SK-N-SH (cell line): ENCODE data around the gene TRNAU1AP. TPM values are rescaled to one million over a fixed set of nuclear protein-coding genes. Genes with fewer than 3 reads are reported as not detected.
A peak's percentile ranks its signal among the peaks of the same experiment; 100 is the strongest.
"Not testable (repeated sequence)": the region's sequence is repeated elsewhere in the genome, so short reads cannot be mapped to it uniquely, and the experiment has no call there.

ENCODE experiments used
- CTCF ChIA-PET: fragments of 300-600, 350-600 bp; formaldehyde crosslinking; extraction: SDS; loops from one replicate; lab custom pipeline; 2021; lab: Yijun Ruan, JAX
- POLR2A ChIA-PET: fragments of 350-600 bp; sonication (Branson Sonifier 250); formaldehyde crosslinking; extraction: SDS; loops from one replicate; lab custom pipeline; 2020; ENCODE audit warnings: antibody characterized with exemption, inconsistent platforms; lab: Yijun Ruan, JAX
- DNase-seq: peaks from one replicate; pipeline ENCODE4 v3.0.0; 2012
- H2AFZ ChIP-seq: fragments of 200-600 bp; sonication (generic); 2 replicates; pipeline ENCODE4 v1.8.1; 2016; ENCODE audit warnings: antibody characterized with exemption, mild to moderate bottlenecking, low read depth
- H3F3A ChIP-seq: fragments of 200-600 bp; sonication (generic); replicated peaks from 2 replicates; pipeline ENCODE3; 2016; ENCODE audit warnings: antibody characterized with exemption, mild to moderate bottlenecking; ENCODE audit not compliant: insufficient read depth
- H3K27ac ChIP-seq, 2 experiments: fragments of 200-500 bp in 1 of 2; fragments of 200-600 bp in 1 of 2; sonication (Bioruptor generic) in 1 of 2; sonication (generic), shearing (Covaris generic) in 1 of 2; 2 replicates each; pipeline versions ENCODE4 v1.5.1 to v1.6.1; 2014 to 2016; ENCODE audit warnings: low read depth in 2 of 2, inconsistent platforms in 1 of 2, low read length in 1 of 2, mild to moderate bottlenecking in 1 of 2, mixed read lengths in 1 of 2
- H3K27me3 ChIP-seq: fragments of 200-600 bp; sonication (generic), shearing (Covaris generic); 2 replicates; pipeline ENCODE4 v1.6.1; 2016; ENCODE audit warnings: mixed run types; ENCODE audit not compliant: insufficient read depth
- H3K36me3 ChIP-seq, 2 experiments: fragments of 200-500 bp in 1 of 2; fragments of 200-600 bp in 1 of 2; sonication (Bioruptor generic) in 1 of 2; sonication (generic) in 1 of 2; replicated peaks in 1 of 2; 2 replicates each; pipeline versions ENCODE3 to v1.5.1; 2014 to 2016; ENCODE audit warnings: low read length in 1 of 2, mild to moderate bottlenecking in 1 of 2; ENCODE audit not compliant: insufficient read depth in 2 of 2, control insufficient read depth in 1 of 2
- H3K4me1 ChIP-seq, 2 experiments: fragments of 200-500 bp in 1 of 2; fragments of 200-600 bp in 1 of 2; sonication (Bioruptor generic) in 1 of 2; sonication (generic), shearing (Covaris generic) in 1 of 2; 2 replicates each; pipeline versions ENCODE4 v1.5.1 to v1.6.1; 2014 to 2016; ENCODE audit warnings: low read depth in 1 of 2, low read length in 1 of 2, mixed run types in 1 of 2; ENCODE audit not compliant: insufficient read depth in 2 of 2, control insufficient read depth in 1 of 2
- H3K4me2 ChIP-seq: fragments of 200-600 bp; sonication (generic), shearing (Covaris generic); 2 replicates; pipeline ENCODE4 v1.6.1; 2017; ENCODE audit warnings: mixed run types
- H3K4me3 ChIP-seq, 2 experiments: fragments of 200-500 bp in 1 of 2; fragments of 200-600 bp in 1 of 2; sonication (Bioruptor generic) in 1 of 2; sonication (generic), shearing (Covaris generic) in 1 of 2; 2 replicates each; pipeline versions ENCODE4 v1.5.1 to v1.8.1; 2014 to 2016; ENCODE audit warnings: low read depth in 2 of 2, inconsistent platforms in 1 of 2, low read length in 1 of 2, mild to moderate bottlenecking in 1 of 2, mixed read lengths in 1 of 2, moderate library complexity in 1 of 2
- H3K79me2 ChIP-seq: fragments of 200-600 bp; sonication (generic); 2 replicates; pipeline ENCODE4 v1.8.1; 2017; ENCODE audit warnings: mild to moderate bottlenecking; ENCODE audit not compliant: insufficient read depth
- H3K9ac ChIP-seq: fragments of 200-600 bp; sonication (generic); 2 replicates; pipeline ENCODE4 v1.6.1; 2017; ENCODE audit warnings: mixed run types
- H3K9me2 ChIP-seq: fragments of 200-600 bp; sonication (generic); 2 replicates; pipeline ENCODE4 v1.6.1; 2017; ENCODE audit warnings: mixed run types
- H3K9me3 ChIP-seq: fragments of 200-600 bp; sonication (generic); 2 replicates; pipeline ENCODE4 v1.6.1; 2017; ENCODE audit warnings: mixed run types, mild to moderate bottlenecking, moderate library complexity
- H4K20me1 ChIP-seq: fragments of 200-600 bp; sonication (generic); 2 replicates; pipeline ENCODE4 v1.6.1; 2017; ENCODE audit warnings: mild to moderate bottlenecking, mixed run types; ENCODE audit not compliant: insufficient read depth
- EP300 ChIP-seq, 2 experiments: IDR thresholded peaks; 2 replicates each; pipeline versions ENCODE4 v1.4.0 to v1.6.1; 2012; ENCODE audit warnings: borderline replicate concordance in 1 of 2, low read depth in 1 of 2, low read length in 1 of 2
- MXI1 ChIP-seq: IDR thresholded peaks from 2 replicates; pipeline ENCODE4 v1.6.1; 2012; ENCODE audit warnings: mild to moderate bottlenecking, low read depth, low read length, improper control_type of control experiment
- NFIC ChIP-seq: IDR thresholded peaks from 2 replicates; pipeline ENCODE4 v1.4.0; 2012; ENCODE audit warnings: borderline replicate concordance
- PBX3 ChIP-seq: IDR thresholded peaks from 2 replicates; pipeline ENCODE4; 2012
- TCF12 ChIP-seq: IDR thresholded peaks from 2 replicates; pipeline ENCODE4 v1.4.0; 2012
- WGBS: methylation state at CpG from one replicate; pipeline ENCODE4 v1.1.6; 2017; ENCODE audit warnings: low lambda C conversion rate; 5-methylcytosine and 5-hydroxymethylcytosine counted together
- polyA plus RNA-seq, 3 experiments: library from polyadenylated mRNA; depleted of rRNA; stranded (reverse); fragments of >200 nt; gene quantifications; 2 replicates each; pipeline ENCODE4 v1.2.3, GENCODE V29; 2012
- TF ChIP-seq, protein P1 (sequence below): IDR thresholded peaks from 2 replicates; pipeline ENCODE4 v1.4.0; 2012; ENCODE audit warnings: low read depth

TRNAU1AP gene
- polyA plus RNA-seq, 1 of the 3 experiments (the other 2 are of a cell fraction) = 25.8 TPM

DNA sequence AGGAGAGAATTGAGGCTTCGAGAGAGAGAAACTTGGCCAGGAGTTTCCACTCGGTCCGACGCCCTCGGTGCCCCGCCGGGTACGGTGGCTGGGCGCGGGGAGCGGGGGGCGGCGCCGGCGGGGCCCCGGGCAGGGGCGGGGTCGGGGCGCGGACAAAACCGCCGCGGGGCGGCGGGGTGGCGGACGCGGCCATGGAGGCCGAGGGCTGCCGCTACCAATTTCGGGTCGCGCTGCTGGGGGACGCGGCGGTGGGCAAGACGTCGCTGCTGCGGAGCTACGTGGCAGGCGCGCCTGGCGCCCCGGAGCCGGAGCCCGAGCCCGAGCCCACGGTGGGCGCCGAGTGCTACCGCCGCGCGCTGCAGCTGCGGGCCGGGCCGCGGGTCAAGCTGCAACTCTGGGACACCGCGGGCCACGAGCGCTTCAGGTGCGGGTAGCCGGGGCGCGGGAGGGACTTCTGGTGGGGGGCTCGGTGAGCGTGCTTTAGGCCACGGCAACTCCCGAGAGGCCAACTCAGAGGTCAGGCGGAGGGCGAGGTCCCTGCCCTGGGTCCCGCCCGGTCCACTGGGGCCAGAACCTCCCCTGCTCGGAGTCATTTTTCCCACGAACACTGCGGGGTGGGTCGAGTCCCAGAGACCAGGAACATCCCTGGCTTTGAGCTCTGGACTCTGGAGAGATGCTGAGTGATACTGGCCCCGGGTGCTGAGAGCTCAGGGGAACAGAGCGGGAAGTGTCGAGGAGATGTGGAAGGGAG lies 39.6 kb downstream of the TRNAU1AP start:
- Histone ChIP-seq H3F3A (no peaks in the 10 kb centered on the region), H4K20me1 (no peaks in the 10 kb centered on the region), H3K9ac (peak overlapping the region; percentile 43; the same call in 1 of the 2 replicates), H3K4me2 (peak overlapping the region; percentile 75), H3K27ac (no peak overlapping the region), H3K4me3 (peak overlapping the region; percentile 48 to 54), H3K36me3 (no peaks in the 10 kb centered on the region), H3K9me3 (no peaks in the 10 kb centered on the region), H3K27me3 (no peaks in the 10 kb centered on the region), H3K9me2 (no peaks in the 10 kb centered on the region), H3K79me2 (no peaks in the 10 kb centered on the region), H2AFZ (peak overlapping the region; percentile 76; the same call in 1 of the 2 replicates), H3K4me1 (peaks cover 6 to 12% of the 10 kb centered on the region in 2 experiments; a peak in 2 of 4 replicates)
- ChIA-PET POLR2A (interaction anchor here (0.7 to 2.3 kb wide), 2 partner anchors 11 to 82 kb away, joined by 3 to 20 read pairs; no protein-coding TSS in a partner anchor), CTCF (interaction anchor here (0.9 to 1.5 kb wide), 3 partner anchors 10 to 75 kb away, joined by 3 to 5 read pairs (median 3); no protein-coding TSS in a partner anchor)
- peak; percentile 79 for DNase-seq
- TF ChIP-seq NFIC (no peak), TCF12 (no peak), MXI1 (no peak)
- 30% methylated on average over 18 of the region's 81 CpGs for WGBS

GRCh38 chr1:28593988-28594356 lies 41.1 kb downstream of the TRNAU1AP start:
- POLR2A ChIA-PET = interaction anchor here (2.3 kb wide), 1 partner anchor 12 kb away, joined by 20 read pairs; no protein-coding TSS in a partner anchor
- H3K27ac ChIP-seq, H3K36me3 ChIP-seq, H2AFZ ChIP-seq, H3K79me2 ChIP-seq, H3K9me2 ChIP-seq, H3F3A ChIP-seq, H3K4me2 ChIP-seq, H3K4me3 ChIP-seq, CTCF ChIA-PET, H3K9ac ChIP-seq, H4K20me1 ChIP-seq, H3K27me3 ChIP-seq, H3K9me3 ChIP-seq, DNase-seq: not testable (repeated sequence)
- WGBS = 86% methylated on average over 2 of the region's 3 CpGs
- H3K4me1 ChIP-seq = peaks cover 6 to 12% of the 10 kb centered on the region in 2 experiments; a peak in 2 of 4 replicates

DNA sequence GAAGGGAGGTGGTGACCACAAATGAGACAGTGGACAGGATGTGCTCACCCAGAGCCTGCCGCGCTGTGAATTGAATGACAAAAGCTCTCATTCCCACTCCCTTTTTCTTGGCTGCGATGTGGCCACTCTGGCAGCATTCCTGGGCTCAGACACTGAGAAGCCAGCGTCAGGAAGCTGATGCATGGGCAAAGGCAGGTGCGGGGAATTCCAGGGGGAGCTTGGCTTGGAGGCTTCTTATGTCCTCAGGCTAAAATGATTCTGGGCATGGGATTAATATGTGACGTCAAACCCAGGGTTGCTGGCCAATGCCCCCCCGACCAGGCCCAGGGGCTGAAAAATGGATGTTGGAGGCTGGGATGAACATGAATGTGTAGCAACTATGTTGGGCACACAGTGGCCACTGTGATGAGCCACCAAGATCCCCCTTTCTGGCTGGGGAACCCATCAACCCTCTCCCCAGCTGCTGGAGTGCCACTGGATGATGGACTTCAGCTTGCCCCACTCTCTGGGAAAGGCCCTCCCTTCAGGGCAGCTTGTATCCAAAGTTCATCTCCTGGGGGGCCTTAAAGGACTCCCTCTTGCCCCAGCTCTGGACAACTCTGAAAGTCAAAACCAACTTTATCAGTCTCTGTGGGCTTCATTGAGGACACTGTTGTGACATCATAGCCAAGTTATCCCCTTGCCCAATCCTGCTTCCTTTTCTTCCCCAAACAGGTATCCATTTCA lies 42.0 kb downstream of the TRNAU1AP start:
- not testable (repeated sequence) for H2AFZ ChIP-seq, H3K36me3 ChIP-seq, H4K20me1 ChIP-seq, H3K79me2 ChIP-seq, H3K27me3 ChIP-seq, H3K4me2 ChIP-seq, H3F3A ChIP-seq, H3K27ac ChIP-seq, H3K9me2 ChIP-seq, H3K4me3 ChIP-seq, DNase-seq, H3K9ac ChIP-seq, H3K9me3 ChIP-seq
- ChIA-PET CTCF (interaction anchor here (1.3 kb wide), 1 partner anchor 10 kb away, joined by 3 read pairs; no protein-coding TSS in a partner anchor), POLR2A (interaction anchor here (0.8 kb wide), 1 partner anchor 89 kb away, joined by 3 read pairs; the partner anchor contains the start of gene RCC1)
- TF ChIP-seq TCF12 (peak; percentile 23; the same call in 1 of the 2 replicates), EP300 (IDR thresholded peaks at IDR 0.05; ENCODE audit: borderline replicate concordance in 1 of 2, low read depth in 1 of 2, low read length in 1 of 2) (0 out of 4 replicates have a peak, but pooled peaks of 1 of the 2 experiments have one; percentile 23), NFIC (peak; percentile 66), PBX3 (0 out of 2 replicates have a peak, but pooled peaks have one; percentile 7)
- TF ChIP-seq, protein P1, sequence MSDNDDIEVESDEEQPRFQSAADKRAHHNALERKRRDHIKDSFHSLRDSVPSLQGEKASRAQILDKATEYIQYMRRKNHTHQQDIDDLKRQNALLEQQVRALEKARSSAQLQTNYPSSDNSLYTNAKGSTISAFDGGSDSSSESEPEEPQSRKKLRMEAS = 0 out of 2 replicates have a peak, but pooled peaks have one; percentile 25
- H3K4me1 ChIP-seq = peaks cover 10 to 12% of the 10 kb centered on the region in 2 experiments; a peak in 2 of 4 replicates
- WGBS = 45% methylated on average over 4 of the region's 7 CpGs
